Prostate gland (tissue), 2 donors: Measurements from ENCODE around the gene MPPED1. TPM values are rescaled to one million over a fixed set of nuclear protein-coding genes. Genes with fewer than 3 reads are reported as not detected.
A peak's percentile ranks its signal among the peaks of the same experiment; 100 is the strongest.

Source experiments
- DNase-seq: peaks from one replicate; pipeline ENCODE4 v3.0.0-alpha.2; 2019; ENCODE audit warnings: low spot score
- H3K27ac ChIP-seq, 2 donors: fragments of 200-600 bp; sonication (generic); 2 replicates each; pipeline ENCODE4 v1.5.1; 2017 to 2019
- H3K27me3 ChIP-seq: fragments of 200-600 bp; sonication (generic); replicated peaks from 2 replicates; pipeline ENCODE4 v1.5.1; 2019; ENCODE audit not compliant: insufficient read depth
- H3K36me3 ChIP-seq, 2 donors: fragments of 200-600 bp; sonication (generic); 1 replicate in 1 of 2; 2 replicates in 1 of 2; pipeline versions ENCODE4 v1.5.1 to v1.8.1; 2017 to 2019
- H3K4me1 ChIP-seq: fragments of 200-600 bp; sonication (generic); replicated peaks from 2 replicates; pipeline ENCODE4 v1.5.1; 2019
- H3K4me3 ChIP-seq, 2 donors: fragments of 200-600 bp; sonication (generic); 2 replicates each; pipeline ENCODE4 v1.5.1; 2017 to 2019
- H3K9me3 ChIP-seq: fragments of 200-600 bp; sonication (generic); 2 replicates; pipeline ENCODE4 v1.5.1; 2017
- CTCF ChIP-seq, 4 experiments: fragments of 200-600 bp in 2 of 4; fragments of 450-650 bp in 2 of 4; sonication (generic) in 2 of 4; IDR thresholded peaks; 1 replicate in 3 of 4; 2 replicates in 1 of 4; pipeline ENCODE4 v1.5.1; 2016 to 2019; ENCODE audit warnings: antibody characterized with exemption in 4 of 4, mild to moderate bottlenecking in 2 of 4, moderate library complexity in 2 of 4
- POLR2A ChIP-seq: fragments of 450-650 bp; IDR thresholded peaks from one replicate; pipeline ENCODE4 v1.6.1; 2016; ENCODE audit warnings: antibody characterized with exemption, mild to moderate bottlenecking
- POLR2AphosphoS5 ChIP-seq: sonication (generic); formaldehyde crosslinking; IDR thresholded peaks from one replicate; pipeline ENCODE4 v1.6.1; 2017; ENCODE audit warnings: antibody characterized with exemption
- WGBS: methylation state at CpG from one replicate; pipeline ENCODE4 v1.1.5; 2018; 5-methylcytosine and 5-hydroxymethylcytosine counted together
- intact Hi-C: fragments of 100-400 bp; cut with DNase I; formaldehyde crosslinking; loops from one replicate; pipeline ENCODE4 v1.14.2; 2022
- total RNA-seq, 2 donors: library from RNA; depleted of rRNA; stranded (reverse); fragments of >200 nt; gene quantifications; one replicate each; pipeline ENCODE4 v1.1.0, GENCODE V29; 2016

Gene MPPED1
- total RNA-seq, 2 donors from 2014 or later: 0.77 to 6.4 TPM

- Histone ChIP-seq H3K4me3 (no peak overlapping the region), H3K27ac (no peak overlapping the region), H3K27me3 (no peaks in the 10 kb centered on the region), H3K4me1 (no peaks in the 10 kb centered on the region), H3K9me3 (no peaks in the 10 kb centered on the region), H3K36me3 (no peaks in the 10 kb centered on the region)
- DNase-seq: no peak
- 94% methylated on average over 7 of the region's 7 CpGs for WGBS
- no peak for TF ChIP-seq POLR2A
- no peak for TF ChIP-seq CTCF (IDR thresholded peaks at IDR 0.05)
- no peak for TF ChIP-seq POLR2AphosphoS5
- intact Hi-C loops: no loop called here
Measured at GRCh38 chr22:43479301-43479950, 67.6 kb downstream of the MPPED1 start.

- H3K4me3 ChIP-seq: no peak overlapping the region
- no peaks in the 10 kb centered on the region for H3K36me3 ChIP-seq
- intact Hi-C loops: no loop called here
- H3K4me1 ChIP-seq: no peaks in the 10 kb centered on the region
- H3K9me3 ChIP-seq: no peaks in the 10 kb centered on the region
- TF ChIP-seq POLR2AphosphoS5 (no peak), POLR2A (no peak), CTCF (IDR thresholded peaks at IDR 0.05) (no peak)
- H3K27me3 ChIP-seq: no peaks in the 10 kb centered on the region
- WGBS: 89% methylated on average over 7 of the region's 7 CpGs
- H3K27ac ChIP-seq: no peak overlapping the region
- DNase-seq: no peak
Measured at GRCh38 chr22:43479962-43480361, 68.1 kb downstream of the MPPED1 start.

- no peaks in the 10 kb centered on the region for H3K36me3 ChIP-seq
- DNase-seq: no peak
- intact Hi-C loops: no loop called here
- no peak overlapping the region for H3K27ac ChIP-seq
- TF ChIP-seq POLR2A: no peak
- TF ChIP-seq CTCF (IDR thresholded peaks at IDR 0.05): peak in 2 of 4 experiments; percentile 29 to 43
- H3K27me3 ChIP-seq: no peaks in the 10 kb centered on the region
- no peaks in the 10 kb centered on the region for H3K4me1 ChIP-seq
- H3K9me3 ChIP-seq: no peaks in the 10 kb centered on the region
- WGBS: 34% methylated on average over 18 of the region's 18 CpGs
- H3K4me3 ChIP-seq: no peak overlapping the region
Measured at GRCh38 chr22:43481568-43482317, 69.9 kb downstream of the MPPED1 start.

GRCh38 chr22:43482318-43482625 is 70.5 kb downstream of the MPPED1 start:
- H3K4me3 ChIP-seq: no peak overlapping the region
- DNase-seq: no peak
- intact Hi-C loops: no loop called here
- no peaks in the 10 kb centered on the region for H3K27me3 ChIP-seq
- WGBS: 37% methylated on average over 8 of the region's 8 CpGs
- no peaks in the 10 kb centered on the region for H3K9me3 ChIP-seq
- TF ChIP-seq POLR2AphosphoS5 (no peak), CTCF (IDR thresholded peaks at IDR 0.05) (no peak), POLR2A (no peak)
- no peaks in the 10 kb centered on the region for H3K36me3 ChIP-seq
- H3K4me1 ChIP-seq: no peaks in the 10 kb centered on the region
- no peak overlapping the region for H3K27ac ChIP-seq

- TF ChIP-seq POLR2A (no peak), POLR2AphosphoS5 (no peak), CTCF (IDR thresholded peaks at IDR 0.05) (no peak)
- intact Hi-C loops: no loop called here
Measured at GRCh38 chr22:43483266-43483665, 71.5 kb downstream of the MPPED1 start.

More at GRCh38 chr22:43483266-43483665, 71.5 kb downstream of the MPPED1 start:
- Histone ChIP-seq H3K9me3 (no peaks in the 10 kb centered on the region), H3K4me3 (no peak overlapping the region), H3K27me3 (no peaks in the 10 kb centered on the region), H3K36me3 (no peaks in the 10 kb centered on the region), H3K27ac (no peak overlapping the region), H3K4me1 (no peaks in the 10 kb centered on the region)
- no peak for DNase-seq
- WGBS: 83% methylated on average over 13 of the region's 13 CpGs
